HepG2 (cell line): Measurements from ENCODE around the gene NT5C1B. TPM values are rescaled to one million over a fixed set of nuclear protein-coding genes. Genes with fewer than 3 reads are reported as not detected.

Experiments used
- ATAC-seq: fragments of 200-7000 bp; cut with Tn5 transposase; 3 replicates; pipeline ENCODE4 v1.9.1; 2020; ENCODE audit warnings: mild to moderate bottlenecking, moderate library complexity
- BruUV-seq: library from RNA; stranded (reverse); fragments of 400-500 nt; replicated peaks from 2 replicates; lab custom pipeline; 2021; lab: Mats Ljungman, UMichigan
- CTCF ChIA-PET: fragments of 300-600 bp; formaldehyde crosslinking; extraction: SDS; loops from one replicate; lab custom pipeline; 2021; ENCODE audit warnings: low total read pairs, inconsistent platforms, low intra/inter-chr PET ratio; lab: Yijun Ruan, JAX
- POLR2A ChIA-PET: fragments of 350-600 bp; sonication (Branson Sonifier 250); formaldehyde crosslinking; loops from one replicate; lab custom pipeline; 2020; ENCODE audit warnings: antibody characterized with exemption, inconsistent platforms; lab: Yijun Ruan, JAX
- DNase-seq: peaks from one replicate; pipeline ENCODE4 v3.0.0-alpha.2; 2015; ENCODE audit warnings: low spot score
- FAIRE-seq: peaks from 3 replicates; lab custom pipeline; 2011; peaks lifted over from hg19 to GRCh38; lab: Jason Lieb, UNC
- H2AFZ ChIP-seq: one replicate; pipeline ENCODE4 v1.6.1; 2011; ENCODE audit warnings: low read length, inconsistent platforms
- H3K27ac ChIP-seq: fragments of 300-600 bp; 3 replicates; pipeline ENCODE4 v1.8.0; 2011; ENCODE audit warnings: mixed run types, mild to moderate bottlenecking, mixed read lengths, low read length, inconsistent platforms; ENCODE audit not compliant: insufficient read depth; ENCODE audit errors: extremely low read length
- H3K27me3 ChIP-seq, 2 experiments: fragments of 200-600 bp in 1 of 2; 2 replicates in 1 of 2; 3 replicates in 1 of 2; pipeline versions ENCODE4 v1.6.0 to v1.8.0; 2011; ENCODE audit warnings: low read length in 2 of 2, mild to moderate bottlenecking in 2 of 2, moderate library complexity in 2 of 2, inconsistent platforms in 1 of 2; ENCODE audit not compliant: insufficient read depth in 2 of 2, control insufficient read depth in 1 of 2
- H3K36me3 ChIP-seq, 2 experiments: fragments of 200-600 bp in 1 of 2; replicated peaks in 1 of 2; 2 replicates in 1 of 2; 3 replicates in 1 of 2; pipeline versions ENCODE4 v1.5.1 to v1.8.0; 2011; ENCODE audit warnings: low read length in 2 of 2, inconsistent platforms in 1 of 2; ENCODE audit not compliant: insufficient read depth in 2 of 2, control insufficient read depth in 1 of 2
- H3K4me1 ChIP-seq: 2 replicates; pipeline ENCODE4 v1.5.1; 2012; ENCODE audit warnings: low read length, inconsistent platforms; ENCODE audit not compliant: insufficient read depth
- H3K4me2 ChIP-seq: 2 replicates; pipeline ENCODE4 v1.6.0; 2011; ENCODE audit warnings: low read depth, low read length, inconsistent platforms
- H3K4me3 ChIP-seq, 3 experiments: fragments of 200-600 bp in 1 of 3; sonication (generic), shearing (Covaris generic) in 1 of 3; replicated peaks in 1 of 3; 2 replicates each; pipeline ENCODE4 v1.5.1; 2011 to 2016; ENCODE audit warnings: low read length in 3 of 3, inconsistent platforms in 2 of 3, low read depth in 2 of 3, mild to moderate bottlenecking in 2 of 3, control low read depth in 1 of 3, mixed read lengths in 1 of 3; ENCODE audit not compliant: insufficient read depth in 1 of 3
- H3K79me2 ChIP-seq: one replicate; pipeline ENCODE4 v1.6.1; 2011; ENCODE audit warnings: low read length, inconsistent platforms; ENCODE audit not compliant: insufficient read depth
- H3K9ac ChIP-seq: 2 replicates; pipeline ENCODE4 v1.6.0; 2011; ENCODE audit warnings: mild to moderate bottlenecking, low read depth, low read length, inconsistent platforms; ENCODE audit not compliant: insufficient read depth
- H3K9me3 ChIP-seq: 2 replicates; pipeline ENCODE4 v1.5.1; 2012; ENCODE audit warnings: mild to moderate bottlenecking, low read length
- H4K20me1 ChIP-seq: 2 replicates; pipeline ENCODE4 v1.6.0; 2011; ENCODE audit warnings: inconsistent platforms, mild to moderate bottlenecking, low read length, moderate library complexity; ENCODE audit not compliant: insufficient read depth
- MIER3 ChIP-seq: IDR thresholded peaks from 2 replicates; pipeline ENCODE4 v1.6.1; 2016; ENCODE audit warnings: missing compliant biosample characterization, borderline replicate concordance
- MXI1 ChIP-seq: IDR thresholded peaks from 3 replicates; pipeline ENCODE4 v1.6.1; 2012; ENCODE audit warnings: low read depth, low read length, inconsistent platforms, borderline replicate concordance
- TRIM24 ChIP-seq: sonication (generic); formaldehyde crosslinking; IDR thresholded peaks from 2 replicates; pipeline ENCODE4 v1.8.0; 2022; ENCODE audit warnings: mild to moderate bottlenecking, missing genetic modification reagents
- ZNF138 ChIP-seq: sonication (generic); formaldehyde crosslinking; IDR thresholded peaks from 2 replicates; pipeline ENCODE4 v1.5.0; 2020; ENCODE audit warnings: mild to moderate bottlenecking, low read depth, missing genetic modification reagents
- ZNF224 ChIP-seq: sonication (generic); formaldehyde crosslinking; IDR thresholded peaks from 2 replicates; pipeline ENCODE4 v1.5.0; 2020; ENCODE audit warnings: mild to moderate bottlenecking, missing genetic modification reagents
- ZNF260 ChIP-seq: sonication (generic); formaldehyde crosslinking; IDR thresholded peaks from 2 replicates; pipeline ENCODE4 v1.4.0; 2020; ENCODE audit warnings: missing genetic modification reagents, low read depth, mild to moderate bottlenecking, borderline replicate concordance
- ZNF33A ChIP-seq: sonication (generic); formaldehyde crosslinking; IDR thresholded peaks from 2 replicates; pipeline ENCODE4 v1.5.1; 2020; ENCODE audit warnings: missing genetic modification reagents, mild to moderate bottlenecking, moderate library complexity, borderline replicate concordance
- ZNF484 ChIP-seq: sonication (generic); formaldehyde crosslinking; IDR thresholded peaks from 2 replicates; pipeline ENCODE4 v1.5.1; 2020; ENCODE audit warnings: mild to moderate bottlenecking, low read depth, missing genetic modification reagents, borderline replicate concordance
- ZNF615 ChIP-seq: sonication (generic); formaldehyde crosslinking; IDR thresholded peaks from 2 replicates; pipeline ENCODE4 v1.5.0; 2020; ENCODE audit warnings: mild to moderate bottlenecking, missing genetic modification reagents, borderline replicate concordance
- ZNF687 ChIP-seq: sonication (generic); formaldehyde crosslinking; IDR thresholded peaks from 2 replicates; pipeline ENCODE4 v1.5.1; 2020; ENCODE audit warnings: mild to moderate bottlenecking, missing genetic modification reagents, moderate library complexity
- ZNF790 ChIP-seq: sonication (generic); formaldehyde crosslinking; IDR thresholded peaks from 2 replicates; pipeline ENCODE4 v1.8.0; 2022; ENCODE audit warnings: missing genetic modification reagents, mild to moderate bottlenecking, borderline replicate concordance
- WGBS: methylation state at CpG from one replicate; pipeline ENCODE4 v1.1.6; 2017; ENCODE audit warnings: low lambda C conversion rate; 5-methylcytosine and 5-hydroxymethylcytosine counted together
- in situ Hi-C: cut with HindIII; loops from 2 replicates; pipeline ENCODE4 v1.10.0; 2017; ENCODE audit warnings: low pct_unique_long_range_greater_than_20kb; ENCODE audit not compliant: extremely low pct_ligation_motif_present
- intact Hi-C: fragments of 100-400 bp; cut with micrococcal nuclease; formaldehyde crosslinking; loops from one replicate; pipeline ENCODE4 v1.10.0; 2022; ENCODE audit not compliant: unreplicated experiment
- polyA plus RNA-seq, 8 experiments: library from polyadenylated mRNA; depleted of rRNA in 3 of 8; stranded (reverse) in 7 of 8; unstranded in 1 of 8; fragments of >200 nt; fragmentation: Illumina TruSeq in 4 of 8; extraction: Trizol in 4 of 8; gene quantifications; 2 replicates each; pipeline versions ENCODE4 v1.2.1 to v1.2.3, GENCODE V29; 2011 to 2016; ENCODE audit warnings: low read depth in 4 of 8, missing spikeins in 1 of 8, mixed read lengths in 1 of 8; ENCODE audit not compliant: insufficient read depth in 1 of 8
- total RNA-seq, 5 experiments: library from RNA; depleted of rRNA; stranded (reverse); fragments of >200 nt; fragmentation: Illumina TruSeq; extraction: Trizol; gene quantifications; 2 replicates each; pipeline ENCODE4 v1.2.3, GENCODE V29; 2016; ENCODE audit warnings: low read depth in 1 of 5
- TF ChIP-seq, protein P1 (sequence below): sonication (generic); formaldehyde crosslinking; IDR thresholded peaks from 2 replicates; pipeline ENCODE4 v1.4.0; 2020; ENCODE audit warnings: missing genetic modification reagents
- TF ChIP-seq, protein P2 (sequence below): sonication (generic); formaldehyde crosslinking; IDR thresholded peaks from 2 replicates; pipeline ENCODE4 v1.5.0; 2020; ENCODE audit warnings: missing genetic modification reagents

Gene NT5C1B
- total and polyA plus RNA-seq, 2 of the 13 experiments (the other 11 are each of a cell fraction or from before 2014, with no cell fraction given) = not detected

DNA sequence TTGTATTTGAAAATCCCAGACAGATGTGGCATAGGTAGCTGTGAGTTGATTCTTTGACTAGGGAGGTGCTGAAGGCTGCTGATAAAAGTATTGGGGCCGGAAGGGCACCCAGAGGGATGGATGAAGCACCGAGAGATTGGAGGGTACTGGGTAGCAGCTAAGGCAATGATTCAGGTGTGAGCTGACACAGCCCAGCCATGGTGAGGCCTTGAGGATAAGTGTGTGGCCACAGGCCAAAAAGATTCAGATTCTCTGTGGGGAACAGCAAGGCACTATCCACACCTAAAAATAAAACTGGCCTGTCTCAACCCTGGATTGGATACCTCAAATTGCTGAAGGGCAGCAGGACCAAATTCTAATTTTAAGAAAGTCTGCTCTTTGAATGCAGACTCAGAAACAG lies 64.1 kb downstream of the NT5C1B start:
- no peak for DNase-seq
- Histone ChIP-seq H3K4me2 (no peak overlapping the region), H3K9me3 (no peaks in the 10 kb centered on the region), H3K4me1 (no peaks in the 10 kb centered on the region), H3K79me2 (no peaks in the 10 kb centered on the region), H2AFZ (no peak overlapping the region), H3K27ac (no peak overlapping the region), H3K27me3 (peaks cover 2 to 9% of the 10 kb centered on the region in 2 experiments; a peak in 4 of 5 replicates), H3K4me3 (no peak overlapping the region), H3K9ac (no peak overlapping the region), H3K36me3 (no peaks in the 10 kb centered on the region), H4K20me1 (no peaks in the 10 kb centered on the region)
- no TSS peak for BruUV-seq
- no peak for ATAC-seq
- in situ Hi-C loops = no loop called here
- POLR2A ChIA-PET = no interaction called here
- WGBS = 33% methylated on average over 2 of the region's 2 CpGs
- intact Hi-C loops = loop anchor here (10.0 kb wide), 1 partner anchor 360 kb away; no protein-coding TSS in a partner anchor
- CTCF ChIA-PET = no interaction called here
- no peak for FAIRE-seq
- TF ChIP-seq ZNF615 (CRISPR knock-in tag) (no peak), MXI1 (no peak), ZNF790 (CRISPR knock-in tag) (no peak), MIER3 (CRISPR knock-in tag) (no peak), ZNF138 (no peak), ZNF33A (CRISPR knock-in tag) (no peak), ZNF484 (CRISPR knock-in tag) (no peak), ZNF687 (CRISPR knock-in tag) (no peak), ZNF260 (CRISPR knock-in tag) (no peak), TRIM24 (CRISPR knock-in tag) (no peak), ZNF224 (CRISPR knock-in tag) (no peak)
- TF ChIP-seq, protein P1, sequence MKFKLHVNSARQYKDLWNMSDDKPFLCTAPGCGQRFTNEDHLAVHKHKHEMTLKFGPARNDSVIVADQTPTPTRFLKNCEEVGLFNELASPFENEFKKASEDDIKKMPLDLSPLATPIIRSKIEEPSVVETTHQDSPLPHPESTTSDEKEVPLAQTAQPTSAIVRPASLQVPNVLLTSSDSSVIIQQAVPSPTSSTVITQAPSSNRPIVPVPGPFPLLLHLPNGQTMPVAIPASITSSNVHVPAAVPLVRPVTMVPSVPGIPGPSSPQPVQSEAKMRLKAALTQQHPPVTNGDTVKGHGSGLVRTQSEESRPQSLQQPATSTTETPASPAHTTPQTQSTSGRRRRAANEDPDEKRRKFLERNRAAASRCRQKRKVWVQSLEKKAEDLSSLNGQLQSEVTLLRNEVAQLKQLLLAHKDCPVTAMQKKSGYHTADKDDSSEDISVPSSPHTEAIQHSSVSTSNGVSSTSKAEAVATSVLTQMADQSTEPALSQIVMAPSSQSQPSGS (CRISPR knock-in tag) = no peak
- TF ChIP-seq, protein P2, sequence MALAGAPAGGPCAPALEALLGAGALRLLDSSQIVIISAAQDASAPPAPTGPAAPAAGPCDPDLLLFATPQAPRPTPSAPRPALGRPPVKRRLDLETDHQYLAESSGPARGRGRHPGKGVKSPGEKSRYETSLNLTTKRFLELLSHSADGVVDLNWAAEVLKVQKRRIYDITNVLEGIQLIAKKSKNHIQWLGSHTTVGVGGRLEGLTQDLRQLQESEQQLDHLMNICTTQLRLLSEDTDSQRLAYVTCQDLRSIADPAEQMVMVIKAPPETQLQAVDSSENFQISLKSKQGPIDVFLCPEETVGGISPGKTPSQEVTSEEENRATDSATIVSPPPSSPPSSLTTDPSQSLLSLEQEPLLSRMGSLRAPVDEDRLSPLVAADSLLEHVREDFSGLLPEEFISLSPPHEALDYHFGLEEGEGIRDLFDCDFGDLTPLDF (CRISPR knock-in tag) = no peak
